WI38 (cell line): ENCODE measurements around the gene RBMX.

ENCODE experiments used
- H3K4me3 ChIP-seq: 2 replicates; pipeline ENCODE4 v1.5.1; 2011; ENCODE audit warnings: low read depth, mild to moderate bottlenecking, control low read depth, low read length
- TF ChIP-seq, protein P1 (sequence below): IDR thresholded peaks from 2 replicates; pipeline ENCODE4 v1.5.1; 2012; ENCODE audit warnings: low read depth, mild to moderate bottlenecking, control low read depth, low read length

RBMX gene

DNA sequence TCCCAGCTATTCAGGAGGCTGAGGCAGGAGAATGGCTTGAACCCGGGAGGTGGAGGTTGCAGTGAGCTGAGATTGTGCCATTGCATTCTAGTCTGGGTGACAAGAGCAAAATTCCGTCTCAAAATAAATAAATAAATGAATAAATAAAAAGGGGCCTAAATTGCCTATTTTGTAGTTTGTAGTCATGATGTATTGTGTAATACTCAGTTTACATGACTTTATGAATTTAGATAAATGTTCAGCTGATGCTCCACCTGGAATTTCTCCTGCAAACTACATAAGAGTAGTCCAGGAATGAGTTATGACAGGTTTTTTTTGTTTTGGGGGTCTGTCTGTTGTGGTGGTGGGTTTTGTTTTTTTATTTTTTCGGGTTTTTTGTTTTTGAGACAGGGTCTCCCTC is 31.1 kb downstream of the RBMX start:
- H3K4me3 ChIP-seq, result no peak overlapping the region
- TF ChIP-seq, protein P1, sequence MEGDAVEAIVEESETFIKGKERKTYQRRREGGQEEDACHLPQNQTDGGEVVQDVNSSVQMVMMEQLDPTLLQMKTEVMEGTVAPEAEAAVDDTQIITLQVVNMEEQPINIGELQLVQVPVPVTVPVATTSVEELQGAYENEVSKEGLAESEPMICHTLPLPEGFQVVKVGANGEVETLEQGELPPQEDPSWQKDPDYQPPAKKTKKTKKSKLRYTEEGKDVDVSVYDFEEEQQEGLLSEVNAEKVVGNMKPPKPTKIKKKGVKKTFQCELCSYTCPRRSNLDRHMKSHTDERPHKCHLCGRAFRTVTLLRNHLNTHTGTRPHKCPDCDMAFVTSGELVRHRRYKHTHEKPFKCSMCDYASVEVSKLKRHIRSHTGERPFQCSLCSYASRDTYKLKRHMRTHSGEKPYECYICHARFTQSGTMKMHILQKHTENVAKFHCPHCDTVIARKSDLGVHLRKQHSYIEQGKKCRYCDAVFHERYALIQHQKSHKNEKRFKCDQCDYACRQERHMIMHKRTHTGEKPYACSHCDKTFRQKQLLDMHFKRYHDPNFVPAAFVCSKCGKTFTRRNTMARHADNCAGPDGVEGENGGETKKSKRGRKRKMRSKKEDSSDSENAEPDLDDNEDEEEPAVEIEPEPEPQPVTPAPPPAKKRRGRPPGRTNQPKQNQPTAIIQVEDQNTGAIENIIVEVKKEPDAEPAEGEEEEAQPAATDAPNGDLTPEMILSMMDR, result no peak

DNA sequence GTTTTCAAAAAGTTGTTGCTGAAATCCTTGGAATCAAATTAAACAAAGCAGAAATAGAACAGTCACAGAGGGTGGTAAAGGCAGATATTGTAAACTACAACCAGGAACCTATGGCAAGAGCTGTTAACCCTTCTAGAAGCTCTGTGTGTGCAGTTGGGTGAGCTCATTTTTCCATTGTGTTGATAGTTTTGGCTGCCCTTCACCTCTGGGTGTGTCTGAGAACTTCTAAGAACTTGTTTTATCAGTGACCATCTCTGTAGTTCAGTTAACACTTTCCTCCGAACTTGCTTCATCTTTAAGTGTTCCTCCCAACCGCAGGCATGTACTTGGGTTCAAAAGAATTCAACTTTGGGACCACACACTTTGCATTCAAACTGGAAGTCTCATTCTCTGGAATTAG is 32.7 kb downstream of the RBMX start:
- TF ChIP-seq, protein P1, result no peak
- no peak overlapping the region for H3K4me3 ChIP-seq

DNA sequence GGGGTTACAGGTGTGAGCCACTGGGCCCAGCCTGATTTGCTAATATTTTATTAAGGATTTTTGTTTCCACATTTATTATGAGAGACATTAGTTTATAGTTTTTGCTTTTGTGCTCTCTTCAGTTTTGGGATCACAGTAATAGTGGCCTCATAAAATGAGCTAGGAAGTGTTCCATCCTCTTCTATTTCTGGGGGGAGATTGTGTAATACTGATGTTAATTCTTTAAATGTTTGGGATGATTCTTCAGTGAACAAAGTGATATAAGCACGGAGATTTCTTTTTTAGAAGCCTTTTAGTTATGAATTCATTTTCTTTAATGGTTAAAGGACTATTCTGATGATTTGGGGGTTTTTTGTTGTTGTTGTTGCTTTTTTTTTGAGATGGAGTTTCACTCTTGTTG is 41.3 kb downstream of the RBMX start:
- no peak overlapping the region for H3K4me3 ChIP-seq
- TF ChIP-seq, protein P1, result no peak

DNA sequence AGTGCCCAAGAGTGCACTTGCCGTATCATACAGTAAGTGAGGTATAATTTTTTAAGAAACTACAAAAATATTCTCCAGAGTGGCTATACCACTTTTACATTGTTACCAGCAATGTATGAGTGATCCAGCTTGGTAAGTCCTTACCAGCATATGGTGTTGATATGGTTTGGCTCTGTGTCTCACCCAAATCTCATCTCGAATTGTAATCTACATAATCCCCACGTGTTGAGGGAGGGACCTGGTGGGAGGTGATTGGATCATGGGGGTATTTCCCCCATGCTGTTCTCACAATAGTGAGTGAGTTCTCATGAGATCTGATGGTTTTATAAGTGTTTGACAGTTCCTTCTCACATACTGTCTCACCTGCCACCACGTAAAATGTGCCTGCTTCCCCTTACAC is 44.8 kb downstream of the RBMX start:
- H3K4me3 ChIP-seq, result no peak overlapping the region
- TF ChIP-seq, protein P1, result no peak

DNA sequence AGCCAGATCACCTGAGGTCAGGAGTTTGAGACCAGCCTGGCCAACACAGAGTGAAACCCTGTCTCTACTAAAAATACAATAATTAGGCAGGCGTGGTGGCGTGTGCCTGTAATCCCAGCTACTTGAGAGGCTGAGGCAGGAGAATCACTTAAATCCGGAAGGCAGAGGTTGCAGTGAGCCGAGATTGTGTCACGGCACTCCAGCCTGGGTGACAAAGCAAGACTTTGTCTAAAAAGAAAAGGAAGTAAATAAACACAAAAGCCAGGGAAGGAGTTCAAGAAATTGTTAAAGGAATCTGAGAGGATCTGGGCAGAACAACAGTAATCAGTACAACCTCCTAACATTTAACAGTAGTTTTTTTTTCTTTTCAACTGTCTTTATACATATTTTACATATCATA is 51.1 kb downstream of the RBMX start:
- TF ChIP-seq, protein P1, result no peak
- no peak overlapping the region for H3K4me3 ChIP-seq

DNA sequence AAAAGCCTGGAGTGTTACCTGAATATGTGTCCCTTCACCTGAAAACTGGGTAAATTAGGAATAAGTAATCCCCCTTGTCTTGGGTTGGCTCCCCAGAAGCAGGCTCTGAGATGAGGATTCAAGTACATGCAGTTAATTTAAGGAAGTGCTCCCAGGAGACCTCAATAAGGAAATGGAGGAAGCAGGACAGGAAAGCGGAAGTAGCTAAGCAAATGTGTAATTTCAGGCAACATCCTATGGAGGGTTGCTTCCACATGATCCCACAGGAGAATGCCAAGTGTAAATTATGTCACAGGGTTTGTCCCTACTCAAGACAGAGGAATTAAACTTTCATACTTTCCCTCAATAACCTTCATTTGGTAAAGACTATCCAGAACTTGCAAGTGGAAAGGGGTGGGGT is 51.7 kb downstream of the RBMX start:
- TF ChIP-seq, protein P1, result no peak
- no peak overlapping the region for H3K4me3 ChIP-seq

DNA sequence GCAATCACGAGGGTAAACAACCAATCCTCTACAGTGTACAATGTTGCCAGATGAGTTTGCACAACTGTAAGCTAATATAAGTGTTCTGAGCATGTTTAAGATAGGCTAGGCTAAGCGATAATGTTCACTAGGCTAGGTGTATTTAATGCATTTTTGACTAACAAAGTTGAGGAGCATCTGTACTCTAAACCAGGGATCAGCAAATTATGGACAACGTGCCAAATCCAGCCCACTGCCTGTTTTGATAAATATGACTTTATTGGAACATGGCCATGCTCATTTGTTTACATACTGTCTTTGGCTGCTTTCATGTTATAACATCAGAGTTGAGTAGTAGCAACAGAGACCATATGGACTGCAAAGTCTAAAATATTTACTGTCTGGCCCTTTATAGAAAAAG is 53.5 kb downstream of the RBMX start:
- TF ChIP-seq, protein P1, result no peak

More for the DNA sequence above, 53.5 kb downstream of the RBMX start:
- H3K4me3 ChIP-seq, result no peak overlapping the region
